ENCODE data around the gene IGSF5. TPM values are rescaled to one million over a fixed set of nuclear protein-coding genes. Genes with fewer than 3 reads are reported as not detected.
"Not testable (repeated sequence)": the region's sequence is repeated elsewhere in the genome, so short reads cannot be mapped to it uniquely, and the experiment has no call there.

The IGSF5 gene
- not detected in 2 replicates for total RNA-seq

DNA sequence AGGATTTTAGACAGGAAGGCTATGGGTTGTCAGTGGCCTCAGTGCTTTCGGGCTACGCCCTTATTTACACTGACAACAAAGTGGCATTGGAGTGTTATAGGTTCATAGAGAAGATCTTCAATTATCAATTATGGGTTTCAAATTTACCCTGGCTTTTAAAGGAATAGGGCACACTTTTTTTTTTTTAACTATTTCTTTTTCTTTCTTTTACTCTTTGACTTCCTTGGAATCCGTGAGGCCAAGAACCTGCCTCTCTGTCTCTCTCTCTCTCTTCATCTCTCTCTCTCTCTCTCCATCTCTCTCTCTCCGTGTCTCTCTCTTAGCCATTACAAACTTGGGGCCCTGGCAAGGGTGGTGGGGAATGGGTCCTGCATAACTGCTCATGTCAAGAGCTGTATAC lies at the start of gene IGSF5:
IGSF5 (plus strand) TSS at position 301 of the 400 bp plus-strand sequence. CDS start 327 bp downstream, outside the sequence.
- intact Hi-C loops (cut with micrococcal nuclease): not testable (repeated sequence)

DNA sequence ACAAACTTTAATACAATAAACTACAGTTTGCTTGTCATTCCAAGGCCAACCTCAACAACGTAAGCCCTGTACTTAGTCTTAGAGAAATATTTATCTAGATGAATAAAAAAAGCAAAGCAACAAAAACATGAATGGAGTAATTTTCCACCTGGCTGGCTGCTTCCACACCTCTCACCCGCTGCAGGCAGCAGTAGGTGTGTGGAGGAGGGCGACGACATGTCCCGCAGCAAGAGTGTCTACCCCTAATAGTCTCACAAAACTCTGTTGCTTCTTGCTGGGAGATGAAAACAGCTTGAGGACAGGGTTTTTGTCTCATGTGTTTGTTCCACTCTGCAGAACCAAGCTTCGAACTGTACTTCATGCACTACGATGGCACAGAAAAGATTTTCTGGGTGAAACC lies 48.8 kb upstream of the IGSF5 start:
- intact Hi-C loops (cut with micrococcal nuclease): no loop called here

DNA sequence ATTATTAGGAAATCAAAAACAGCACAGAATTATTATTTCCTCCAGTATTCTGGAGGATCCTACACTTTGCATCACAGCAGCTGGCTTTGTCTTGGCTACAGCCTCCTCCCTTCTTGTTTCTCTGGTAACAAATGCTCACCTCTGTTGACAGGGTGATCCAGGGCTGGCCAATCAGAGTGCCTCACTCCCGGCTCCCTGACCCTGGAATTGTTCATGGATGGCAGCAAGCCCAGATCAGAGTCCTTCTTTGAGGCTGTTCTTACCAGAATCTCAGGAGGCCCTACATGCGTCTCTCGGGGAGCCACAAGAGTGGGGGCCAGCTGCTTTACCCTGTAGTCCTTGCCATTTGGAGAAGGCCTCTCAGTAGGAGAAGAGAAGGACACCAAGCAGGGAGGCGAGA lies 48.4 kb upstream of the IGSF5 start:
- intact Hi-C loops (cut with micrococcal nuclease): no loop called here

DNA sequence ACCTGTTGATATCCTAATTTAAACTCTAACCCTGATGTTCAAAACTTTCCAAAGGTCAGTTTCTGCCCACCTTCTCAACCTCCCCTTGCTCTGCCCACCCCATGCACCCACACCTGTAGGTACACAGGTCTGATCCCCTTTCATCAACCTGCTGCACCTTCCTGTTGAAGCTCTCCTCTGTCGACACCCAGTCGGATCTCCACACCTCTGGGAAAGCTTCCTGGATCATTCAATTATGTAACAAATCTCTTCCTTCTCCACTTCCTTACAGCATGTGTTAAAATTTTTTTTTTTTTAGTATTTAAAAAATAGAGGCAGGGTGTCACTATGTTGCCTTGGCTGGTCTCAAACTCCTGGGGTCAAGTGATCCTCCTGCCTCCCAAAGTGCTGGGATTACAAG lies 44.7 kb upstream of the IGSF5 start:
- intact Hi-C loops (cut with micrococcal nuclease): no loop called here

DNA sequence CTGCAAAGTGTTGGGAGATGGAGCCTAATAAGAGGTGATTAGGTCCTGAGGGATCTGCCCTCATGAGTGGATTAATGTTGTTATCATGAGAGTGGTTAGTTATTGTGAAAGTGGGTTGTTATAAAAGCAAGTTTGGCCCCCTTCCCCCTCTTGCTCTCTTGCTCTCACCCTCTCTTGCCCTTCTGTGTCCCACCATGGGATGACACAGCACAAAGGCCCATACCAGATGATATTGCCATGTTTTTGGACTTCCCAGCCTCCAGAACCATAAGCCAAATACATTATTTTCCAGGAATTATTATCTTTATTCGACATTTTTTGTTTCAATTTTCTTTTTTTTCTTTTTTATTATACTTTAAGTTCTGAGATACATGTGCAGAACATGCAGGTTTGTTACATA lies 41.4 kb upstream of the IGSF5 start:
- intact Hi-C loops (cut with micrococcal nuclease): no loop called here

DNA sequence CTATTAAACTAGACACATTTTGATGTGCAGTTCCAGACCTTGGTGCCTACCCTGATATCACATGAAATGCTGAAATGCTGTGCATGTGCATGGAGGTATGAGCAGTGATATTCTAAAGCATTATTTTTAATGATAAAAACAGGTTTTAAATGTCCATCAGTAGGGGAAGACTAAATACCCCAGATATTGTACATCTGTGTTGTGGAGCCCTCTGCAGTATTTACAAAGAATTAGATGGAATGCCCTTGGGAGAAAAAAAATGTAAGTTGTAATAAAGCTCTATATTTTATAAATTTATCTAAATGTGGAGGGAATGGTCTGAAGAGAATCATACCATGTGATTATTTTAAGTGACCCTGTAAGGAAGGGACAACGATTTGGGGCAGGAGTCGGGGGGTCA lies 39.1 kb upstream of the IGSF5 start:
- intact Hi-C loops (cut with micrococcal nuclease): no loop called here

DNA sequence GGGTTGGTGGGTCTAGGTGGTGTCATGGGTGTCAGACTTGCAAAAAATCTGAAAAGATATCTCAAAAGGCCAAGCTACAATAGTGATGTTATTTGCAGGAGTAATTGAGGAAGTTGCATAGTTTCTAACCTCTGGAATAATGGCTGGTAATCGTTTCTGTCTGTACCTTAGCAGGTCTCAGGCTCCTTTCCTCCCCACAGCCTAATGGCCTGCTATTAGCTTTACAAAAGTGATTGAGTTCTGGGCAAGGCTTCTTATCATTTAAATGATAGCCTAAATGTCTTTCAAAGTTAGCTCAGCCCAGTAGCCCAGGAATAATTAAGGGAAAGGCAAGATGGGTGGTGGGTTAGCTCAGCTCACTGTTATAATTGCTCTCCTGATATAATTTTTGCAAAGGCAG lies 37.7 kb upstream of the IGSF5 start:
- intact Hi-C loops (cut with micrococcal nuclease): no loop called here

DNA sequence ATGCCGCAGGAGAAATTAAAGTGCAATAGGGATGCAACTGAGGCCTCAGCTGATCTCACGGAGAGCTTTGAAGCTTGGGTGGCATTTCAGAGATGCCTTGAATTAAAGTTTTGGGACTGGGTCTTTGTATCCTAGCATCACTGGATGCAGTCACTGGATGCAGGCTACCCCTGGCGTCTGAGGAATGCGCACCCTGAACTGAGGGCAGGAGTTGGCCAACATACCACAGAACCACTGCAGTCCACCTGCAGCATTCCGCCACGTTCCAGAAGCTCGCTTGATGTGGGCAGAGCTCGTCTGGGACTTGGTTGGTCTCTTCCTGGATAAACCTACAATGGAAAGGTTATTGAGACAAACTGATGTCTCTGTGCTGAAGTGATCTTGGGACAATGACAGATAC lies 34.1 kb upstream of the IGSF5 start:
- intact Hi-C loops (cut with micrococcal nuclease): no loop called here

DNA sequence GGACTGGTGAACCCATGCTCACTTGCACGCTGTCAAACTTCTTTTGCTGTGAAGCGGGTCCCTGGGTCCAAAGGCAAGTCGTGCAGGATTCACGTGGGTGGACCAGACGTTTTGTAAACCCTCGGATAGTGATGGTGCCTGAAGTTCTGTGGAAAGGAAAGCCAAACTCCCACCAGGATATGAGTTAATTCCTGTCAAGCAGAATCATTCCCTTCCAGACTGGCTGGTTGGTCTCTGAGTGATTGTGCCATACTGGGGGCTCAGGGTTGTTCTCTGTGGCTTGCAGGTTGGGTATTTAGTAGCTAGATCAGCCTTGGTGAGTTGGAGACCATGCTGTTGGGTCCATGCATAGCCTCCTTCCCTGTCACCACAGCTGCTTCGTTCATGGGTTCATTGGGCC lies 32.7 kb upstream of the IGSF5 start:
- intact Hi-C loops (cut with micrococcal nuclease): no loop called here

DNA sequence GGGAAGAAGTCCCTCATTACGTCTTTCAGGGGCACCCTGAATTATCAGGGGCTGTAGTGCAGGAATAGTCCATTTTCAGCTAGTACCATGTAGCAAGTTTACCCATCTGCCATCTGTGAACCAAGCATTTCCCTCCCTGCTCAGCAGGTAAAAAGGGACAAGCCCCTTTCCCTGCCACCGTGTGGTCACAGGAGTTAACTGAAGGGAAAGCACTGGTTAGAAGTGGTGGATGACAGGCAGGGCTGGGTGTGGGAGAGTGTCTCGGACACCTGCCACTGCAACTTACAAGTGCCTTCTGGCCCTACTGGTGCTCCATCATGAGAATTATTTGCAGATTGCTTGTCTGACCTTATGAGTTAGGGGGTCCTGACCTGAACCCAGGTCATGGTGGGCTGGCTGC lies 32.0 kb upstream of the IGSF5 start:
- intact Hi-C loops (cut with micrococcal nuclease): no loop called here

DNA sequence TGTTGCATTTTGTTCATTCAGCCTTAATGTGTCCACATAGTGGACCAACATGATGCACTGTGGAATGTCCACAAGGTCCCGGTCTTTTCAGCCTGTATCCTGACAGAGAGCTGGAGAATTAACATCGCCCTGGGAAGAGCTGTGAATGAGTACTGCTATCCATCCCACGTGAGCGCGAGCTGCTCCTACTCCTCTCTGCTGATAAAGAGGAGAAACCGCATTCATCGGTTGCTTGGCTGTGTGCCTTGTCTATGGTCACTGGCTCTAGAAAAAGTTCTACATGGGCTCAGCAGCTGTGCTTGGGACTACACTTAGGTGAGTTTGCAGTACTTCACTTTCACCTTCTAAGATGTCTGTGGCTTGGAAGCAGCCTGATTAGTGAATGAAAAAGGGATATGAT lies 31.1 kb upstream of the IGSF5 start:
- intact Hi-C loops (cut with micrococcal nuclease): no loop called here

DNA sequence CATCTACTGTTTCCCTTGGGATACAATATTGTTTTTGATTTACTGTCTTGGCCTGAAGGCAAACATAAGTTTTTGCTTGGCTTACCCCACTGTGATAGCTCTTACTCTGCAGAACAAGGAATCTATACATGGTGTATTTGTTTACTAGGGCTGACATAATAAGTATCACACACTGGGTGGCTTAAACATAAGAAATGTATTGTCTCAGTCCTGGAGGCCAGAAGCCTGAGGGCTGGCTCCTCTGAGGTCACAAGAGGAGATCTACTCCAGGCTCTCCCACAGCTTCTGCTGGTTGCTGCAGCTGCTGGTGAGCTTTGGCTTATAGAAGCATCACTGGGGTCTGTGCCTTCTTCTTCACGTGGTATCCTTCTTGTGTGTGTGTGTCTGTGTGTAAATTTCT lies 30.7 kb upstream of the IGSF5 start:
- intact Hi-C loops (cut with micrococcal nuclease): no loop called here

DNA sequence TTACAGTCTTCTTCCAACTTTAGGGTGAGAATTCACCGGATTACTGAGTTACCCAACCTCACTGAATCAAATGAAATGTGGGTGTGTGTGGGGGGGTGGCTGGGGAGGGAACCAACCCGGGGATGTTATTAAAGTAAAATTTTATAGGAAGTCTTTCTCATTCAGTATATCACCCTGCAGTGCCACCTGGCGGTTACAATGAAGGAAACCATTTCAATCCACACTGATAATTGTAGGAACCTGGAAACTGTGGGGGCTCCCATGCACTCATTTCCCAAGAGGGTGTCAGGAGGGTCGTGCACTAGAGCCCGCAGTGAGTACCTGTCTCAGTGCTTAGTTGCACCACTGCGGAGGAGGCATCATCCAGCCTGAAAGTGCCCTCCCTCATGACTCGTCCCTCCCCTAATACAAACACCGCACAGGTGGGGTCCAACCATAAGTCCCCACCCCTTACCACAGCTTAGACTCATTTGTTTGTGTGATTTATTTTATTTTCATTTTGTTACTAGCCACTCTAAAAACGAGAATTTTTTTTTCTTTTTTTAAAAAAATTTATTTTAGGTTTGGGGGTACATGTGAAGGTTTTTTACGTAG lies 29.1 kb upstream of the IGSF5 start:
- intact Hi-C loops (cut with micrococcal nuclease): no loop called here

DNA sequence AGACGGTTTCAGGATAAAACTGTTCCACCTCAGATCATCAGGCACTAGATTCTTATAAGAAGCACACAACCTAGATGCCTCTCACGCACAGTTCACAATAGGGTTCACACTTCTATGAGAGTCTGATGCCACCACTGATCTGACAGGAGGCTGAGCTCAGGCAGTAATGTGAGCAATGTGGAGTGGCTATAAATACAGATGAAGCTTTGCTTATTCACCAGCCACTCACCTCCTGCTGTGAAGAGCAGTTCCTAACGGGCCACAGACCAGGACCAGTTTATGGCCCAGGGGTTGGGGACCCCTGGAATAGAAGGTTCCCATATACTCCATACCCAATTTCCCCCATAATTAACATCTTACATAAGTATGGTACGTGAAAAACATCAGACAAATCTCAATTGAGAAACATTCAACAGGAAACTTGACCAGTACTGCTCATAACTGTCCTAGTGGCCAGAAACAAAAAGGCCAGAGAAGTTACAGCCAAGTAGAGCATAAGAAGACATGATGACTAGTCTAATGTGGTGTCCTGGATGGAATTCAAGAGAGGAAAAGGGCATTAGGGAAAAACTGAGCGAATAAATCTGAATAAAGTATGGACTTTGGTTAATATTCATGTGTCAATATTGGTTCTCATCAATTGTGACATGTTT lies 24.7 kb upstream of the IGSF5 start:
- intact Hi-C loops (cut with micrococcal nuclease): no loop called here

DNA sequence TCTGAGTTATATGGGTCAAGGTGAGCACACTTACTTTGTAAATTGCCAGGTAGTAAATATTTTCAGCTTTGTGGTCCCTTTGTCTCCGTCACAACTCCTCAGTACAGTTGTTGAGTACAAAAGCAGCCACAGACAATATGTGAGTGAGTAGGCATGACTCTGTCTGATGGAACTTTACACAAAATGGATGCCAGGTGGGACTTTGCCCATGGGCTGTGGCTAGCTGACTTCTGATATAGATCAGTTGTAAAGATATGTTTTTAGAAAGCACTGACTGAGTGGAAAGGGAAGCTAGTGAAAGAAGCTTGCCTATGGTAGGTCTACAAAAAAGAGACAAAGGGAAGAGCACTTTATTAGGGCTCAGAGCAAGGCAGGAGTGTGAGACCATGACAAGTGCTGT lies 23.1 kb upstream of the IGSF5 start:
- intact Hi-C loops (cut with micrococcal nuclease): no loop called here

DNA sequence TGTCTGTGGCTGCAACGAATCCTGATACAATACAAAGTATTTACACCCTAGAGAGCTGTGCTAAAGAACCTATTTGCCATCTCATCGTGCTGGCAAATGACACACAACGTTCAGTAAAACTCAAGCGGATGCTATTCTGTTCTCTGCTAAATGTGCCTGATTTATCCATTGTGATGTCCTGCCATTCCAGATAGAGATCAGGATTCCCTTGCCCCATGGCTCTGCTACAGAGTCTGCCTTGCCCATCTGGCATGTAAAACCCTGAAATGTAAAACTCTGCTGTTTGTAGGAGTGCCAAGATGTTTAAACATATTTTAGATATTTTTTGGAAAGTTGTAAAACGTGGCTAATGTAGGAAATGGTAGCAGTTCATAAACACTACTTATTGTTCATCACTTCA lies 20.0 kb upstream of the IGSF5 start:
- intact Hi-C loops (cut with micrococcal nuclease): no loop called here

DNA sequence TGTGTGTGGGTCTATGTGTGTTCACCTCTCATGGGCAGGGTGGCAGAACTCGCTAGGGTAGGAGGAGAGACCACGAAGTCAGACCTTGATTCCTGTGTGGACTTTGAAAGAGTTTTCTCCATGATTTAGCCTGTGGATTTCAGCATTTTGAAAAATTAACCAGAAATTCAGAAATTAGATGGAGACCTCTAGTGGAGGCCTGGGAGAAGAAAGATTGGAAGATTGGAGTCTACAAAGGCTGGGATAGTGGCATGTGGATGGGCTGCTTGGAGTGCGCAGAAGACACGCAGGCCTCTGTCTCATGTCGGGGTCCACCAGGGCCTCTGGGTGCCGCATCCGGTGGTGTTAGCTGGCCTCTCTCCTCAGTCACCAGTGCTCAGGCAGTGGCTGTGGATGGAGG lies 18.9 kb upstream of the IGSF5 start:
- intact Hi-C loops (cut with micrococcal nuclease): no loop called here

DNA sequence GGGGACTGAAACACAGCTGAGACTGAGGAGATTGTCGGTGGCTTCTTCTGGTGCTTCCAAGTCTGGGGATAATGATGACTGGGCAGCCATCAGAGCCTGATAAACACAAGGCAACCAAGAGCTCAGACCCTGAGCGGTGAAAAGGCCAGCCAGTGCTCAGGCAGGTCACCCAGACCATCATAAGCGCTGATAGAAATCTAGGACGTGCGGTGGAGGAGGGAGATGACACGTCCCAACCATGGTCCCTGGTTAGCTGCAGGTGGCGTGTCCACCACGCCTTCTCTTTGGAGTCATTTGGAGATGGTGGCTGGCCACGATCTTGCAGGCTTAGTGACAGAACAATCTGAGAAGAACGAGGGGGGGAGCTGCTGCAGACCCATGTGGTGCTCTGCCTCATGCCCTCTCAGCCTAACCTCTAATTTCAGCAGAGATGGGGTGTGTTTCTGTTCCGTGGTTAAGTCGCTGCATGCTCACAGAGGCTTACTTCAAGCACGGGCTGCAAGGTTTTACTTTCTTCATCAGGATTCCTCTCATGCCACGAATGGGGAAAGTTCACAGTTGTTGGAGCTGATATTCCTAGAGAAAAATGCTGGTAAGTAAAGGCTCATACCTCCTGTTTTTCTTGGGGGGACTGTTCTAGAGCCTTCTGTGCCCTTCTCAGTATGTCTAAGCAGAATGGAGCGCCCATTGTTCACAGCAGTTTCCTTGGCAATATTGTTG lies 17.4 kb upstream of the IGSF5 start:
- intact Hi-C loops (cut with micrococcal nuclease): no loop called here

DNA sequence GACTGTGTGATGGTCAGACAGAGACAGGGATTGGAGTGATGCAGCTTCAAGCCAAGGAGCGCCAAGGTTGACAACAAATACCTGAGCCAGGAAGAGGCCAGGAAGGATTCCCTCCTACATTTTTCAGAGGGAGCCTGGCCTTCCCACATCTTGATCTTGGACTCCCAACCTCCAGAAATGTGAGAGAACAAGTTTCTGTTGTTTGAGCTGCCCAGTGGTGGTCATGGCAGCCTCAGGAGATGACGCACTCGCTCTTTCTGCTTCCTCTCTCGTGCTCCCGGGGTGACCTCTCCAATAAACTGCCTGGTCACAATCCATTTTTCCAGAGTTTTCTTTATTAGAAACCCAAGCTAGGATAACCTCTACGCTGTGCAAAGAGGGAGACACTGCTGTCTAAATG lies 16.6 kb upstream of the IGSF5 start:
- intact Hi-C loops (cut with micrococcal nuclease): no loop called here

DNA sequence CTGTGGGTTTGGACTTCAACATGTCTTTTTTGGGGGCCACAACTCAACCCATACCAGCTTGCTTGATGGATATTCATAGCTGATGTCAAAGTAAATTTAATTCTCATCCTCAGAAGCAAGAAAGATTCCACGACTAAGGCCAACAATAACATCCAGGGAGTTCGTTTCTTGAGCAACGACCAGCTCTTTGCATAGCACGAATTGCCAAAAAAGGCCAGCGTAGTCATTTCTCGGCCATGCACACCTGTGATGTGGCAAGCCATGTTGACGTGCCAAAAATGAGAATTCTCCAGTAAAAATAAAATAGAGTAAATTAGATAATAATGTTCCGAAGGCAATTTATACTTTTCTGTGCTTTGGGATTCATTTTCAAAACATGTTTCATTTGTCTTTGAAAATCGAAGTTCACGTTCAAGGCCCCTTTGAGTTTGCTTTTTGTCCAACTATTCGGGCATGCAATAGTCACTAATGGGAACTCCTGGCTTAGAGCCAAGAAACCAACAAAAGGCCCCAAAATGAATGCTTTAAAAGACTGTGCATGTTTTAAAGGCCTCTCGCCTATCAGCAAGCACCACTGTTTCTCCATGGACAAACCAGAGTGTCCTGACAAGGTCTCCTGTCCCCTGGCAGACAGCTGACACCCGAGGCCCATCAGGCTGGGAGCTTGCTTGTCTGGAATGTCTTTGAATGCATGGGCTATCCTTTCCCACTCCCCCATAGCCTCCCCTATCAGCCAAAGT lies 14.4 kb upstream of the IGSF5 start:
- intact Hi-C loops (cut with micrococcal nuclease): no loop called here

DNA sequence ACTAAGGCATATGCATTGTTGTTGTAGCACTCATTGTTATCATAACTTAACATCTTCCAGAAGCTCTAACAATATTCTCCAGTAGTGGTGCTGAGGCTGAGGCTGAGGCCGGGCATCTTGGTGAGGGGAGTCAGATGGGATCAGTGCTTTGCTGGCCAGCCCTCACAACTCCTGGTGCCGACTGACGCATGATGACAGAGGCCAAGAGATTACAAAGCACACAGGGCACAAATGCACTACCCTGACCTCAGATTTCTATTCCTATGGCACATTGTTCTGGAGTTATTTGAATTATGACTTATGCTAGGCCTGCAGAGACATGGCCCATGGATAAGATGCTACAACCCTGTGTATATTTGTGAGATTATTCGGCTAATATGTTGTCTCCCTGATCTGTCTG lies 8.3 kb upstream of the IGSF5 start:
- intact Hi-C loops (cut with micrococcal nuclease): no loop called here

DNA sequence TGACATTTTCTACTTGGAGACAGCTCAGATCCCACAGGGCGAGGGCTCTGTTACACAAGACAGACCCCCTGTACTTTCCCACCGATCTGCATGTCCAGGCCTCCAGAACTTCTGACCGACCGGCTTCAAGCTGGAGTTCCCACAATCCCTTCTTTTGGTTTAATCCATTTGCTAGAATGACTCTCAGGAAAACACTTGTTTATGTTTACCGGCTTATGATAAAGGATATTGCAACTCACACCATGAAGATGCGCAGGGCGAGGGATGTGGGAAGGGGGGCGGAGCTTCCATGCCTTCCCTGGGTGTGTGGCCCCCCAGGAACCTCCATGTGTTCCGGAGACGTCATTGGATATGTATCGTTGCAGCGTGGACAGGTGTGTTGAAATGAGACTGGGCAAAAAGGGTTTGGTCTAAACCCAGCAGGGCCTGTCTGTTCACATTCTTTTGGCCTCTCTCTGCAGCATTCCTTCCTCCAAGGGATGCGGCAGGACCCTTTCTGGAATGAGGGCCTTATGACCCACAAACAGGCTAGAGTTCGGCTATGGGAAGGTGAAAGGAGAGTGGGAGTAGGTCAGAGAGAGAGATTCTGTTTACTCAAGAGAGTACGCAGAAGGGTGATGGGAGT lies 7.5 kb upstream of the IGSF5 start:
- intact Hi-C loops (cut with micrococcal nuclease): no loop called here
